Measurements from ENCODE around the gene CFAP69.
"Not testable (repeated sequence)": the region's sequence is repeated elsewhere in the genome, so short reads cannot be mapped to it uniquely, and the experiment has no call there.

CFAP69 gene

DNA sequence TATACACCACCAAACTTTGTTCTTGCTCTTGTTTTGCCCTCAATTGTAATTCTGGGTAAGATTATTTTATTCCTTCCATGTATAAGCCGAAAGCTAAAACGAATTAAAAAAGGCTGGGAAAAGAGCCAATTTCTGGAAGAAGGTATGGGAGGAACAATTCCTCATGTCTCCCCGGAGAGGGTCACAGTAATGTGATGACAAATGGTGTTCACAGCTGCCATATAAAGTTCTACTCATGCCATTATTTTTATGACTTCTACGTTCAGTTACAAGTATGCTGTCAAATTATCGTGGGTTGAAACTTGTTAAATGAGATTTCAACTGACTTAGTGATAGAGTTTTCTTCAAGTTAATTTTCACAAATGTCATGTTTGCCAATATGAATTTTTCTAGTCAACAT is 12.5 kb upstream of the CFAP69 start:
- no peak for DNase-seq

GRCh38 chr7:90233569-90233968 is 11.4 kb upstream of the CFAP69 start:
- no peak for DNase-seq

- no peak for DNase-seq
Measured at GRCh38 chr7:90236721-90237289, 8.2 kb upstream of the CFAP69 start.

DNA sequence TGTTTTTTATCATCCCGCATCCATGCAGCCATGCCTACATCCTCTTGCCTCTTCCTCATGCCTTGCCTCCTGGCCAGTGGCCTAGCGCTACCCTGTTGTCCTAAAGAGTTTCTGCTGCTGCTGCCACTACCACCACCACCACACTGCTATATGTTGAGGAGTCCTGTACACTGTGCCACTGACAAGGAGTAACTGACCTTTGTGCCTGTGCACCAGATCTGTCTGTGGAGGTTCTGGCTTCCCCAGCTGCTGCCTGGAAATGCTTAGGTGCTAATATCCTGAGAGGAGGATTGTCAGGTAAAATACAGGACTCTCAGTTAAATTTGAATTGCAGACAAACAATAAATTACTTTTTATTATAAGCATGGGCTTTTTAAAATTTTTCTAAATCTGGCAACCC is 7.0 kb upstream of the CFAP69 start:
- DNase-seq = no peak

DNA sequence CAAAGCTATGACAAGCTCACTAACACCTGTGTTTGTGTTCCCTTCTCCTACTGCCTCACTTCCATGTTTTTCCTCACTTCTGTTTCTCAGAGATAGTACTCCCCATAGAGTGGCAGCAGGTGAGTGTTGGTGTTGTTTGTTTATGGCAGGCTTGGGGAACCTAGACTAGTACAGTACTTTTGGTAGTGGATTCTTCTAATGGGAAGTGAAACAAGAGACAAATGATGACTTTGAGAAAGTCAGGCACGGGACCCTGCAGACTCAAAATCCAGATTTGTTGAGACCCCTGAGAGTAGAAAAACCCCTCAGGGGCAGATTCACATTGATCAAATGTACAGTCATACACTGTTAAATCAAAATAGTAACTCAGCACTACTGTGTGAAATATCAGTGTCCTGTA is 6.4 kb upstream of the CFAP69 start:
- DNase-seq = no peak

GRCh38 chr7:90239050-90239449 is 5.9 kb upstream of the CFAP69 start:
- DNase-seq = no peak

DNA sequence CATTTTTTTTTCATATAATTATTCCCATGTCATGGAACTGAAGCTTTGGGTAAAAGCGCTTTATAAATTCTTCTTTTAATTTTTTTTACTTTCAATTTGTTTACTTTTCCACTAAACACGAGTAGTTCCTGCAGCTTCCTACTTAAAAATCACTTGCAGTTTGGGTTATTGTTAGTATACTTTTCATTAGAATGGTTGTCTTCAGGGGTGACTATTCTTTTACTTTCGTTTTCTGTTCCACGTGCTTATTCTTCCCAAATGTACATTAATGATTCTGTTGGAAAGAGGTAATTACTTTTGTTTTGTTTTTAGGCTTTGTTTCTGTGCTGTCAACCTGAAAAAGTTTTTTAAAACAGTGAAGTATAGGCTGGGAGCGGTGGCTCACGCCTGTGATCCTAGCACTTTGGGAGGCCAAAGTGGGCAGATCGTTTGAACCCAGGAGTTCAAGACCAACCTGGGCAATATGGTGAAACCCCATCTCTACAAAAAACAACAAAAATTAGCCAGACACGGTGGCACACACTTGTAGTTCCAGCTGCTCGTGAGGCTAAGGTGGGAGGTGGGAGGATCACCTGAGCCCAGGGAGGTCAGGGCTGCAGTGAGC is 5.2 kb upstream of the CFAP69 start:
- DNase-seq = no peak

GRCh38 chr7:90242369-90243168 is 2.4 kb upstream of the CFAP69 start:
- DNase-seq = no peak

GRCh38 chr7:90243556-90243955 is 1.4 kb upstream of the CFAP69 start:
- DNase-seq = no peak

- DNase-seq = no peak
Measured at GRCh38 chr7:90244565-90244908, 437 bp upstream of the CFAP69 start.

- DNase-seq = no peak
Measured at GRCh38 chr7:90246171-90246570, 1.2 kb downstream of the CFAP69 start.

- no peak for DNase-seq
Measured at GRCh38 chr7:90248706-90249105, 3.7 kb downstream of the CFAP69 start.

DNA sequence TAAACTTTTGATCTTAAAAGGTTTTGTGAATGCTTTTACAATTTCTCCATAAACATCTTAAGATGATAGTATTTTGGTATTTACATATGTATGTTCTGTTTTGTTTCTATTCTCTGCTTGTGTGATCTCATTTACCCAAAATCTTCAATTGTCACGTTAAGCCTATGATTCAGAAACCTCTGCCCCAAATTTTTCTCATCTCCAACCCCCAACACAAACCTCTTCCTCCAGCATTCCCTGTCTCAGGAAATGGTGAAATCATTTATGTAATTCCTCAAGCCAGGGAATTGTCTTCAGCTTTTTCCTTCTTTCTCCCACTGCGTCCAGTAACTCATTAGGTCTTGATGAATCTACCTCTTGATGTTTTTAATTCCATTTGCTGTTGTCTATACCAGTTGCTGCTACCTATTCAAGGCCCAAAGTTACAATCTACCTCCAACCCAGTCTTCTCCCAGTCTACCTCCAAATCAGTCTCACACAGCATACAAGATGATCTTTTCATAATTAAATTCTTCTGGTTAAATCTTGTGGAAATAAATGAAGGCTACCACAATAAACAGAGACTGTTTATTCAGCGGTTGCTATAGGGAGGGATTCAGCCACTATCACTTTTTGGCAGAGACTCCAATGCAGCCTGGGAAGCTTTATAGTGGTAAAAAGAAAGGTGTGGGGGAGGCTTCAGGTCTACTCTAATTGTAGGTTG is 5.8 kb downstream of the CFAP69 start:
- DNase-seq = no peak

GRCh38 chr7:90251304-90251635 is 6.3 kb downstream of the CFAP69 start:
- DNase-seq = no peak

DNA sequence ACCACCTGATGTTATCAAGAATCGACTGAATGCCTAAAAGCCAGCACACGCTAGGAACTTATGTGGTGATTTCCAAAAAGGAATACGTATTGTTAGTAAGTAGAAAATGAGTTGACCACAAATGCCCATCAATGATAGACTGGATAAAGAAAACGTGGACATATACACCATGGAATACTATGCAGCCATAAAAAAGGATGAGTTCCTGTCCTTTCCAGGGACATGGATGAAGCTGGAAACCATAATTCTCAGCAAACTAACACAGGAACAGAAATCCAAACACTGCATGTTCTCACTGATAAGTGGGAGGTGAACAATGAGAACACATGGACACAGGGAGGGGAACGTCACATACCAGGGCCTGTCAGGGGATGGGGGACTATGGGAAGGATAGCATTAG is 11.0 kb downstream of the CFAP69 start:
- not testable (repeated sequence) for DNase-seq

- DNase-seq = no peak
Measured at GRCh38 chr7:90256778-90257177, 11.8 kb downstream of the CFAP69 start.

- DNase-seq = no peak
Measured at GRCh38 chr7:90261441-90261840, 16.5 kb downstream of the CFAP69 start.

- peak; percentile 15 for DNase-seq
Measured at GRCh38 chr7:90262438-90262837, 17.5 kb downstream of the CFAP69 start.

GRCh38 chr7:90266808-90267207 is 21.8 kb downstream of the CFAP69 start:
- no peak for DNase-seq

DNA sequence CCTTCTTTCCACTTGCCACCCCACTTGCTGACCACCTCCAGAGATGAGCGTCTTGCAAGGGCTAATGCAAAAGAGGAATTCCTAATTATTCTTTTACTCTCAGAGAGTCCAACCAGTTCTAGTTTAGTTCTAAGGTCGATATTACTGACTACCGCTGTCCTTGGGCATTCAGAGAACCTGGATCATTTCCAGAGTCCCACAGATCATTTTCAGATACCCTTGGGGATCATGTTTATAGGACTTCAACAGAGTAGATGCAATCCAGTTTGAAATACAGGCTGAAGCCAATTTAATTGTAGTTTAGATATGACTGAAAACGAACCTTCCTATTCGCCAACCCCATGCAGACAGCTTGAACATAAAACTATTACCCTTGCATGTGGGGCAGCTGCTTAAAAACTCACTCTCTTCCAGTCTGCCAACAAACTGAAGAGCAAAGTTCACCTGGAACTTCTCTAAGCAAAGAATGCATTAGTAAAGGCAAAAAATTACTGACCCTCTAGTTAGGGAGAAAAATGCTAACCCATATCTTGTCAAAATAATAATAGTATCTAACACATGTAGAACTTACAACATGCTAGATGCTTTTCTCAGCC is 22.4 kb downstream of the CFAP69 start:
- no peak for DNase-seq

- no peak for DNase-seq
Measured at GRCh38 chr7:90269163-90269562, 24.2 kb downstream of the CFAP69 start.

GRCh38 chr7:90270431-90271178 is 25.6 kb downstream of the CFAP69 start:
- no peak for DNase-seq

DNA sequence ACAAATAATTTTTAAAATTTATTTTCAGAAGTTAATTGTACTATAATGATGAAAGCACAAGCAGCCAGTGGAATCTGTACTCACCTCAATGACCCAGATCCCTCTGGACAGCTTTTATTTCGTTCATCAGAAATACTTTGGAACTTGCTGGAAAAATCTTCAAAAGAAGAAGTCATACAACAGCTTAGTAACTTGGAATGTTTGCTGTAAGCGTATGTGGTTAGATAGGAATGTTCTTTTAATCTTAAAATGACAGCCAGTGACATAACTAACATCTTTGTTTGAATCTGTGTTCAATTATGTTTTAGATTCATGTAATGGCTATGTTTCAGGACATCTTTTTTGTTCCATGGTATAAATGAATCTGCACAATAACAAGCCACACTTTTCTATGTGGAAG is 26.8 kb downstream of the CFAP69 start:
- DNase-seq = no peak
